Brain pericyte (primary cell): ENCODE data around the gene RNF20.

Source experiments
- DNase-seq: peaks from one replicate; pipeline ENCODE4 v3.0.0-alpha.2; 2012; ENCODE audit warnings: low read depth, low spot score

Gene RNF20

DNA sequence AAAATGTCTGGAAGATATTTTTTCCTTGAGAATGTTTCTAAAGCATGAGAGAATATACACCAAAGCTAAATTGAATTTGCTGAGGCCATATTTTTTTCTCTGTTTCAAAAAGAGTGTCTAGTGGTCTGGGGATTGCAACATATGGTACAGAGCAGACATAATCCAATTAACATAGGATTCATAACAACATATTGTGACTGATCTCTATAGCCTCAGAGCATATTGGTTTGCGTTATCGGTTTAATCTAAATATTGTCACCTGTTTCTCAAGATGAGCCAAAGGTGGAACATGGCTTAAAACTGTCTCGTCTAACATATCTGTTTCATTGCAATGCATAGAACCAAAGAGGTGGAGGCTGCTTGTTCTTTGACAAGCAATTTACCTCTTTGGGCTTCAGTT is 57.2 kb downstream of the RNF20 start:
- no peak for DNase-seq

DNA sequence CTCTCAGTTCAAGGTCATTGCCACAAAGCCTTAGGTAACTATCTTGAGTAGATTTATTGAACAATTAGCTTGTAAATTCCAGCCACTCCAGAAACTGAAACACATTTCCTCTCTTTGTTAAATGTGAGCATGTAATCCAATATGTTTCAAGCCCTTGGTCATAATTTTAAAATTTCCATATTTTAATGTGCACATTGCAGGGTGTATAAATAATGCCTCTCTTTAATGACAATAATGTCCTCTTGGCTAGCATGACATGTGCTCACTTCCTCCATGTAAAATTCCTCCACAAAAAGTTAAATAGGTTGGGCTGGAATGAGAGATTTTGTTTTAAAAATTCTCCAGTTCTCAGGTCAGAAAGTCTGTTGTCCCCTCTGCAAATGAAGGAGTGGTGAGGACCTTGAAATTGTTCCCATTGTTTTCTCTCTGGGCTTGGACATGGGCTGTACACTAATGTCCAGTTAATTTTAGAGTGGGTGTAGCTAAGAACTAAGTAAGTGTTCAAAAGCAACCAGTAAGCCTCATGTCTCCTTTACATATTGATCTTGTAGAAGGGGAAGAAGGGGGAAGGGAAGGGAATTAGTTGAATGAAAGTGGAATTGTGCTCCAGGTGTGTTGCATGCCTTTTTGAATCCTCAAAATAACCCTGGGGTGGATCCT is 58.3 kb downstream of the RNF20 start:
- DNase-seq = no peak

DNA sequence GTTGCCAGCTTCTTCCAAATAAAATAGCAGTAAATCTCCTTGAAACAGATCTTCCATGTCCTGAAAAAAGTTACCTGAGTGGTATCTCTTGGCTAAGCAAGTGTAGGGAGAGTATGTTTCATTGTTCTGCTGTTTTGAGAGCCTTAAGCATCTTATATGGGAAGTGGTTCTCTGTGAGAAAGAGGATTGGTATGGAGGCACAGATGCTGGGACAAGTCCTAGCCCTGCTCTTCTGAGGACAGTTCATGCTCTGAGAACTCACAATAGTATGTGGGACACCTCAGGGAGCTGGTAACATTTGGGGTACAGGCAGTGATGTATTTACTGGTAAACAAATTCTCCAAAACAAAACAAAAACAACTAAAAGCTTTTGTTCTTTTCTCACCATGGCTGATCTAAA is 59.1 kb downstream of the RNF20 start:
- no peak for DNase-seq

DNA sequence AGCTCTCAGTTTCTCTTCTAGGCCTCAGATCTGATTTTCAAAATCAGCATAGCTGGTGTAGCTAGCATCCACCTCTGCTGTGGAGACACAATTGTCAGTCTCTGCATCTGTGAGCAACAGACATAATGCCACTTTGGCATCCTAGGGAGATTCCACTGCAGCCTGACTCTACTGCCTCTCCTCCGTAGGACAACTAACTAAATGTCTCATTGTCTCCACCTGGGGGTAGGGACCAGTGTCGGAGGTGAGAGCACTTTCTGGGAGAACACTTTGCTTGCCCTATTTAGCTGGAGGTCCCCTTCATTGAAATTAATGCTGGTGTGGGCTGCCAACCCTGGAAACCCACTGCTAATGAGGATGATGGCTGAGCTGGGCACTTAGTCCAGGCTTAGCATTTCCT is 59.7 kb downstream of the RNF20 start:
- no peak for DNase-seq

DNA sequence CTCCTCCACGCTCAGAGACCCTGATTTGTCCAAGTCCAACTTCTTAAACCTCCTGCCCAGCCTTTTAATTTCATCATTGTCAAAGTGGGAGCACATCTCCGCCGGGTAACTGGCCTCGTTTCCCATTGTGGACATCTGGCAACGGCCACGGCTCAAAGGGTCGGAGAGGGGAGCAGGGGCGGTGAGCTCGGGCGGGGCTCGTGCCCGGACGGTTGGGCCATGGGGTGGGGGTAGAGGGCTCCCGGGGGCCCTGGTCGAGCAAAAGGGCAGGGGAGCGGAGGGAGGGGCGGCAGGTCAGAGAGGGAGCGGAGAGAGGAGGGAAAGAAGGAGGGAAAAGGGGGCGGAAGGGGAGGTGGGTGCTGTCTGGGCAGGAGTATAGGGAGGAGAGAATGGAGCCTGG is 61.1 kb downstream of the RNF20 start, which contains the start of gene PPP3R2:
TSS of gene PPP3R2 (minus strand) at position 174 of the 400 bp plus-strand sequence. CDS start at position 126, 48 bp downstream.
- no peak for DNase-seq

DNA sequence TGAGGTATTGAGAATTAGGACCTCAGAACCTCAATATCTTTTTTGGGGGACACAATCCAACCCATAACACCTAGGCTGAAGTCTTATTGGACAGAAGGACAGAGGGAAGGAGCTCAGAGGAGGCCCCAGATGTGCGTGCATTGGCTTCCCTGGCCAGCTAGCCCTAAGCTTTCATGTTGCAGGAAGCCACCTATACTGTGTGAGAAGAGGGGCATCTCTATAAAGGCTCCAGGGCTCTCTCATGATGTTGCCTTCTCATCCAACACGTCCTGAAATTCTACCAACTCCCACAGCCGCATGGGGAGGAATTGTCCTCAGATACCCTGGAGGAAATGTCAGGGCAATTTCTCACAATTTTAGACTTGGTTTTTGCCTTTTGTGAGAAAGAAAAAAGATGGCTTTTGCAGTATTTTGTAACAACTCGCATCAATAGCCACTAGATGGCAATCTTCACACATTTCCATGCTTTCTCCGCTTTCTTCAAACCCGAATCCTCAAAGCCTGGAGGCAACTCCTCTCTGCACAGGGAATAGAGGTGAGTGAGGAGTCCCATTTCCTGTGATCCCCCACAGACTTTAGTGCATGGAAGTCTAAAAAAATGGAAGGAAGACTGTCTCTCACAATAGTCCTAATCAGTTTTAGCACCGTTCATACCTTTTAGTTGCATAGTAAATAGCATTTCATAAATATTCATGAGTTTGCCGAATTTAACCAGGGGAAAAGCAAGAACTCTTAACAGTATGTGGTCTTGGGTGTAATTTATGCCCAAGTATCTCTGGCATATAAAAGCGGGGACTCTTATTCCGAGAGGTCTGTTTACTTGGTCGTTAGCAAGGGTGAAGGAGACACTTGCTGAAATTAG is 68.5 kb downstream of the RNF20 start:
- peak; percentile 12 for DNase-seq

DNA sequence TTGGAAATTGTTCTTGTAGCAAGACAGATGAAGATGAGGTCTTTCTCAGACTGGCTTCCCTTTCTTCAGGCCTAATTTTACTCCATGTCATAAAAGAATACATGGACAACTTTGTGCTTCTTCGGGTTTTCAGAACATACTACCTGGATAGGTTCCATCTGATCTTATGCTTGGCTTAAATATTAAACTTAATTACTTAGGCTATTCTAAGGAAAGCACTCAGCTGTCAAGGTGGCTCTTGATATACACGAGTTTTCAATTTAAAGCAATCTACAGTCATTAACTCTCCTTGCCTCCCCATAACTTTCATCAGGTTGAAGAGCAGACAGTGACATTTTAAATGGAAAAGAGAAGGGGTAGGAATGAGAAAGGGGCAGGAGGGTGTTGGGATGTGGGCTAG is 70.6 kb downstream of the RNF20 start:
- no peak for DNase-seq

DNA sequence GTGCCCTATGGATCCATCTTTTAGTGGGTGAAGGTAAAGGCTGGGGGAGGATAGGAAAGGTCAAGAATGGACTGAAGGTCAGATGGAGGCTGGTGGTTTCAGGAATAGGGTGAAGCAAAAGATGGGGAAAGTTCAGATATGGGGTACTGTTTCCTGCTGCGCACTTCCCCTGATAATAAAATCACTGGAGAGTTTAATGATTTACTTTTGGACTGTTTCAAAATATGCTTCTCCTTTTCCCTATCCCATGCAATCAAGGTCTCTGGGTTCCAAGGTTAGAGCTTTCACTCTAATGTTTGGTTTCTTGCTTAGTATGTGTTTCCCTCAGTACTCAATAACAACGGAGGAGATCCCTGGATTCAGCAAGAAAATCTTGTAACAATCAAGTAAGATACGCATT is 71.9 kb downstream of the RNF20 start:
- DNase-seq = no peak
